Measurements from ENCODE around the gene PIGK. TPM values are rescaled to one million over a fixed set of nuclear protein-coding genes. Genes with fewer than 3 reads are reported as not detected.

PIGK gene
- polyA plus RNA-seq, 1 donor (not counting 4 experiments of a cell fraction or from before 2014, with no cell fraction given): 29.4 TPM

- no peaks in the 10 kb centered on the region for H3K9me1 ChIP-seq (ENCODE audit: control insufficient read depth, extremely low read depth, insufficient read depth, low read length)
- H4K20me1 ChIP-seq (ENCODE audit: control insufficient read depth, extremely low read depth, insufficient read depth, low read length): no peaks in the 10 kb centered on the region
- dilution Hi-C loops (cut with MboI; ENCODE audit: extremely low pct_ligation_motif_present, low sequenced_read_pairs): no loop called here
- no peak overlapping the region for H3K27ac ChIP-seq (ENCODE audit: control insufficient read depth, insufficient read depth, low read length)
- H2AFZ ChIP-seq (ENCODE audit: control insufficient read depth, low read length): no peak overlapping the region
- no peak overlapping the region for H3K9ac ChIP-seq (ENCODE audit: control insufficient read depth, extremely low read depth, insufficient read depth, low read length)
- TF ChIP-seq EZH2 (IDR thresholded peaks at IDR 0.05; ENCODE audit: low read length): no peak
- no peak for TF ChIP-seq CTCF (optimal IDR thresholded peaks at IDR 0.05 in 1 of 3, IDR thresholded peaks at IDR 0.05 in 1 of 3, conservative IDR thresholded peaks at IDR 0.05 in 1 of 3; ENCODE audit: extremely low read depth in 1 of 3, insufficient read depth in 2 of 3, low read length in 3 of 3)
- no peak for FAIRE-seq
- H3K4me3 ChIP-seq (ENCODE audit: control insufficient read depth in 2 of 3, extremely low read depth in 1 of 3, insufficient read depth in 2 of 3, low read depth in 1 of 3, low read length in 3 of 3): no peak overlapping the region
- no peak overlapping the region for H3K4me2 ChIP-seq (ENCODE audit: control insufficient read depth, extremely low read depth, insufficient read depth, low read depth, low read length)
- DNase-seq (ENCODE audit: low read depth, low spot score): no peak
- H3K4me1 ChIP-seq (ENCODE audit: control insufficient read depth, extremely low read depth, insufficient read depth, low read length): no peaks in the 10 kb centered on the region
- no peaks in the 10 kb centered on the region for H3K27me3 ChIP-seq (ENCODE audit: control insufficient read depth, extremely low read depth, insufficient read depth, low read length)
- no peaks in the 10 kb centered on the region for H3K9me3 ChIP-seq (ENCODE audit: control insufficient read depth, low read depth, low read length)
- H3K79me2 ChIP-seq (ENCODE audit: control insufficient read depth, insufficient read depth, low read length): no peaks in the 10 kb centered on the region
- no peaks in the 10 kb centered on the region for H3K36me3 ChIP-seq (ENCODE audit: control insufficient read depth in 2 of 2, extremely low read depth in 1 of 2, insufficient read depth in 2 of 2, low read length in 2 of 2)
These were observed 114.6 kb downstream of the PIGK start for GRCh38 chr1:77104672-77105071.

- Histone ChIP-seq H3K9me1 (ENCODE audit: control insufficient read depth, extremely low read depth, insufficient read depth, low read length) (no peaks in the 10 kb centered on the region), H3K4me1 (ENCODE audit: control insufficient read depth, extremely low read depth, insufficient read depth, low read length) (no peaks in the 10 kb centered on the region), H3K9me3 (ENCODE audit: control insufficient read depth, low read depth, low read length) (no peaks in the 10 kb centered on the region), H3K4me2 (ENCODE audit: control insufficient read depth, extremely low read depth, insufficient read depth, low read depth, low read length) (no peak overlapping the region), H3K4me3 (ENCODE audit: control insufficient read depth in 2 of 3, extremely low read depth in 1 of 3, insufficient read depth in 2 of 3, low read depth in 1 of 3, low read length in 3 of 3) (no peak overlapping the region), H3K36me3 (ENCODE audit: control insufficient read depth in 2 of 2, extremely low read depth in 1 of 2, insufficient read depth in 2 of 2, low read length in 2 of 2) (no peaks in the 10 kb centered on the region), H3K27me3 (ENCODE audit: control insufficient read depth, extremely low read depth, insufficient read depth, low read length) (no peaks in the 10 kb centered on the region), H3K27ac (ENCODE audit: control insufficient read depth, insufficient read depth, low read length) (no peak overlapping the region), H2AFZ (ENCODE audit: control insufficient read depth, low read length) (no peak overlapping the region), H4K20me1 (ENCODE audit: control insufficient read depth, extremely low read depth, insufficient read depth, low read length) (no peaks in the 10 kb centered on the region), H3K9ac (ENCODE audit: control insufficient read depth, extremely low read depth, insufficient read depth, low read length) (no peak overlapping the region), H3K79me2 (ENCODE audit: control insufficient read depth, insufficient read depth, low read length) (no peaks in the 10 kb centered on the region)
- no peak for DNase-seq (ENCODE audit: low read depth, low spot score)
- dilution Hi-C loops (cut with MboI; ENCODE audit: extremely low pct_ligation_motif_present, low sequenced_read_pairs): no loop called here
- no peak for FAIRE-seq
- TF ChIP-seq CTCF (optimal IDR thresholded peaks at IDR 0.05 in 1 of 3, IDR thresholded peaks at IDR 0.05 in 1 of 3, conservative IDR thresholded peaks at IDR 0.05 in 1 of 3; ENCODE audit: extremely low read depth in 1 of 3, insufficient read depth in 2 of 3, low read length in 3 of 3): no peak
- no peak for TF ChIP-seq EZH2 (IDR thresholded peaks at IDR 0.05; ENCODE audit: low read length)
These were observed 115.7 kb downstream of the PIGK start for GRCh38 chr1:77103486-77103885.

All from keratinocyte (primary cell).